ENCODE measurements around the gene SYF2.
A peak's percentile ranks its signal among the peaks of the same experiment; 100 is the strongest.

SYF2 gene

DNA sequence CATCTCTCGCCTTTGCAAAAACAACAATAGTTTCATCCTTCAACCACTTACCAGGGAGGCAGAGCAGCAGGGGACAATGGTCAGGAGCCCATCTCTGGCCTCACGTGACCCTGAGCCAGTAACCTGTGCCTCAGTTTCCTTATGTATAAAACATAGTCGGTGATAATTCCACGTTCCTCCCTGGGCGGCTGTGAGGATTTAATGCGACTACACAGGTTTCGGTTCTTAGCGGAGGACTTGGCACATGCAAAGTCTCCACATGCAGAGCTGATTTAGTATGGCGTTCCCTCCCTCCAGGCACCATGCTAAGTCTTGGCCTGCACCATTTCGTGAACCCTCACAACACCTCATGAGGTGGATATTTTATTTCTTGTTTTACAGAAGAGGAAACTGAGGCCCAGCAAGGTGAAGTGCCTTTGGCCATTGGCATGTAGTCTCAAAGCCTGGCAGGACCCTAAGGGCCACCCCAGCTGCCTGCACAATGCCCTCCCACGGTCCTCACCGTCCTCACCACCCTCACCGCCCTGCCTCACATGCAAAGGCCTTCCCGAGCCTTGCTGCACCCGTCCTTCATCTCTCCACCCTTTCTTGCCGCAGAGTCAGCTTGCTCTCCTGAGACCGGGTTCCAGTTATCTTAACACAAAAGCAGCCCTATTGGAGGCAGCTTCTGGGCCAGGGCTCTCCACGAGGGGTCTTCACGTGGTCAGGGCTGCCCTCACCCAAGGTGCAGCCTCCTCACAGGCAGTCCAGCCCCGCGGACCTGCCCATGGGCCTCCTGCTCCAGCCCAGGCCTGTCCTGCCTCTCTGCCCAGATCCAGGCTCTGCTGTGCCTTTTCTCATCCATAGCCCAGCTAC is 48.9 kb downstream of the SYF2 start:
- Histone ChIP-seq H3K9ac (ENCODE audit: insufficient read length) (no peak overlapping the region), H3K4me3 (no peak overlapping the region), H3K9me3 (ENCODE audit: low read depth, low read length) (no peaks in the 10 kb centered on the region), H3K36me3 (ENCODE audit: insufficient read depth, low read length) (no peaks in the 10 kb centered on the region), H3K27ac (no peak overlapping the region)
- no peak for DNase-seq (ENCODE audit: low read depth, low spot score)
- no peak for TF ChIP-seq FOXP2 (optimal IDR thresholded peaks at IDR 0.05; ENCODE audit: control extremely low read depth, extremely low read length, insufficient read depth)

DNA sequence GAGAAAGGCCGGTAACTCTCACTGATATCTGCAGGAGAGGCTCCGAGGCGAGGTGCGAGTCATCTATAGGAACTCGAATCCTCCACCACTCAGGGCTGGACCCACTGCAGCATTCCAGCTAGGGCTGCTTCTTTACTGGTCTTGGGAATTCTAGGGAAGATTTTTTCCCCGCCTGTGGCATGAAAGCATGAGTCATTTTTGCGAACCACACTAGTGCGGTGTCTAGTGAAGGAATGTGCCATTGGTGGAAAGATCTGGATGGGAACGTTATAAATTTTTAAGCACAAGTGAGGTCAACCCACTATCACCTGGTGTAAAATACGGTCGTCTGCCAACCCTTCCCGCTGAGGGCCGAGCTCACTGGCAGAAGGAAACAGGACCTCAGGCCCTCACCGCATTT is 49.7 kb downstream of the SYF2 start:
- Histone ChIP-seq H3K9ac (ENCODE audit: insufficient read length) (no peak overlapping the region), H3K9me3 (ENCODE audit: low read depth, low read length) (0 out of 2 replicates have a peak, but pooled peaks cover 1% of the 10 kb centered on the region), H3K4me3 (no peak overlapping the region), H3K36me3 (ENCODE audit: insufficient read depth, low read length) (no peaks in the 10 kb centered on the region), H3K27ac (no peak overlapping the region)
- no peak for DNase-seq (ENCODE audit: low read depth, low spot score)
- no peak for TF ChIP-seq FOXP2 (optimal IDR thresholded peaks at IDR 0.05; ENCODE audit: control extremely low read depth, extremely low read length, insufficient read depth)
- no peak for TF ChIP-seq EZH2 (IDR thresholded peaks at IDR 0.05)

GRCh38 chr1:25180996-25181395 is 51.3 kb downstream of the SYF2 start:
- no peak overlapping the region for H3K4me3 ChIP-seq
- no peak overlapping the region for H3K27ac ChIP-seq
- no peak overlapping the region for H3K9ac ChIP-seq (ENCODE audit: insufficient read length)
- H3K9me3 ChIP-seq (ENCODE audit: low read depth, low read length): peaks cover 2% of the 10 kb centered on the region; the same call in 1 of the 2 replicates
- no peaks in the 10 kb centered on the region for H3K36me3 ChIP-seq (ENCODE audit: insufficient read depth, low read length)
- DNase-seq (ENCODE audit: low read depth, low spot score): no peak
- TF ChIP-seq POLR2AphosphoS5 (IDR thresholded peaks at IDR 0.05; ENCODE audit: borderline replicate concordance, low read depth, low read length) (no peak), EZH2 (IDR thresholded peaks at IDR 0.05) (no peak), FOXP2 (optimal IDR thresholded peaks at IDR 0.05; ENCODE audit: control extremely low read depth, extremely low read length, insufficient read depth) (no peak)

GRCh38 chr1:25178917-25179561 is 53.3 kb downstream of the SYF2 start:
- no peak for DNase-seq (ENCODE audit: low read depth, low spot score)
- Histone ChIP-seq H3K36me3 (ENCODE audit: insufficient read depth, low read length) (no peaks in the 10 kb centered on the region), H3K27ac (no peak overlapping the region), H3K4me3 (no peak overlapping the region), H3K9me3 (ENCODE audit: low read depth, low read length) (peaks cover 2% of the 10 kb centered on the region; the same call in 1 of the 2 replicates), H3K9ac (ENCODE audit: insufficient read length) (no peak overlapping the region)
- TF ChIP-seq POLR2AphosphoS5 (IDR thresholded peaks at IDR 0.05; ENCODE audit: borderline replicate concordance, low read depth, low read length): no peak
- no peak for TF ChIP-seq FOXP2 (optimal IDR thresholded peaks at IDR 0.05; ENCODE audit: control extremely low read depth, extremely low read length, insufficient read depth)
- TF ChIP-seq EZH2 (IDR thresholded peaks at IDR 0.05): no peak

DNA sequence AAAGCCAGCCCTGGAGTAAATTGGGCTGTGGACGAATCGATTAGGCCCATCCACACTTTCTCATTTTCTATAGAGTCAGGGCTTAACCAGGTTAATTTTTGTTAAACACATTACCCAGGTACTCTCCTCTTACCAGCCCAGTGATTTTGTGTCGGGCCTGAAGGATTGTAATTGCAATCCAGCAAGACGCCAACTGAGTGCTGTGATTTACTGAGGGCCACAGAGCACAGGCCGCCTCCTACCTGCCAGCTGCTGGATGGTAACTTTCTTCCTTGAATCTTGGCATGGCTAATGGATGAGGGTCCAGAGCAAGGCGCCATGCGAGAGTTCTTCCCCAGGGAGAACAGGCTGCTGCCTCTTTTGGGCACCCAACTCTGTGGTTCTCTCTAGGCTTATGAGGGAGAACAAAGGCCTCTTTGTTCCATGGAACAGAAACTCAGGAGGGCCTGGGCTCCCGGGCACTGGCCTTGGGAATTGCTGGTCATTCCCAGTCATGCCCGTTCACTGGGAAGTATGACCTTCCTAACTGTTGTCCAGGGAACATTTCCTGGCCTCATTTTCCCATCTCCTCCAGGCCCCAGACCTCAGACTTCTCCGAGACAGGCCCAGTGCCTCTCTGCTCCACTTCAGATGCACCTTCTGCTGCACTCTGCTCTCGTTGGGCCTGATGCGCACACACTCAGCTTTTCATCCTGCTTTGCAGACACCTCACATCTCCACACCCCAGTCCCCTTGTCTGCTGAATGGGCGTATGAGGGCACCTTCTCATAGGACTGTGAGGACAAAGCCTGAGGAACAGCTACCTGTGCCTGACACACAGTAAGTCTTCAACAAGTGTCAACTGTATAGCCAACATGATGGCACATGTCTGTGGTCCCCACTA is 57.3 kb downstream of the SYF2 start:
- TF ChIP-seq EZH2 (IDR thresholded peaks at IDR 0.05): no peak
- no peak for TF ChIP-seq POLR2AphosphoS5 (IDR thresholded peaks at IDR 0.05; ENCODE audit: borderline replicate concordance, low read depth, low read length)
- no peak for TF ChIP-seq FOXP2 (optimal IDR thresholded peaks at IDR 0.05; ENCODE audit: control extremely low read depth, extremely low read length, insufficient read depth)
- no peaks in the 10 kb centered on the region for H3K36me3 ChIP-seq (ENCODE audit: insufficient read depth, low read length)
- no peak overlapping the region for H3K4me3 ChIP-seq
- H3K27ac ChIP-seq: peak overlapping the region; percentile 91; the same call in 1 of the 2 replicates
- H3K9ac ChIP-seq (ENCODE audit: insufficient read length): no peak overlapping the region
- DNase-seq (ENCODE audit: low read depth, low spot score): no peak
- H3K9me3 ChIP-seq (ENCODE audit: low read depth, low read length): peaks cover 2% of the 10 kb centered on the region; the same call in 1 of the 2 replicates

DNA sequence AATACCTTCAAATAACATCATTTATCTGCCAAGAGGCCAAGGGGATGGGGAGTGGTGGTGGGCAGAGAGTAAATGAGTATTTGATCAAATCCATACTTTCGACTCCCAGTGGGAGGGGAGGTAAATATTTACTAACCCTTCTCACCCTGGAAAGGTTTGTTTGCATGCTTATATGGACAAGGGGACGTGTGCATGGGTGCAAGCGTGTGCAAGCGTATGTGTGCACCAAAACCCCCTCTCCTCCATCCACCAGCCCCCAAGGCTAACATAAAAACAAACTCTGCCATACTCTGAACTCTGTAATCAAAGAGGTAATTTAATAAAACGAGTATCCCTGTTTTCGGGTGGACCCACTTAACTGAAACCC is 58.0 kb downstream of the SYF2 start:
- Histone ChIP-seq H3K9me3 (ENCODE audit: low read depth, low read length) (peaks cover 2% of the 10 kb centered on the region; the same call in 1 of the 2 replicates), H3K36me3 (ENCODE audit: insufficient read depth, low read length) (no peaks in the 10 kb centered on the region), H3K27ac (peak overlapping the region; percentile 91), H3K4me3 (no peak overlapping the region), H3K9ac (ENCODE audit: insufficient read length) (no peak overlapping the region)
- no peak for DNase-seq (ENCODE audit: low read depth, low spot score)
- TF ChIP-seq POLR2AphosphoS5 (IDR thresholded peaks at IDR 0.05; ENCODE audit: borderline replicate concordance, low read depth, low read length): no peak

- Histone ChIP-seq H3K9ac (ENCODE audit: insufficient read length) (peak overlapping the region; percentile 20), H3K27ac (peak overlapping the region; percentile 91), H3K4me3 (no peak overlapping the region), H3K36me3 (ENCODE audit: insufficient read depth, low read length) (no peaks in the 10 kb centered on the region), H3K9me3 (ENCODE audit: low read depth, low read length) (peaks cover 2% of the 10 kb centered on the region; the same call in 1 of the 2 replicates)
- DNase-seq (ENCODE audit: low read depth, low spot score): no peak
- TF ChIP-seq POLR2AphosphoS5 (IDR thresholded peaks at IDR 0.05; ENCODE audit: borderline replicate concordance, low read depth, low read length) (no peak), EZH2 (IDR thresholded peaks at IDR 0.05) (no peak)
These were observed 58.4 kb downstream of the SYF2 start for GRCh38 chr1:25173809-25174340.
